Astrocyte of the spinal cord (primary cell): ENCODE results near the gene HOXB4.
A peak's percentile ranks its signal among the peaks of the same experiment; 100 is the strongest.

Experiments used
- DNase-seq: peaks from one replicate; pipeline ENCODE4 v3.0.0; 2011; ENCODE audit warnings: low read depth, low spot score
- H3K4me3 ChIP-seq: 2 replicates; pipeline ENCODE4 v1.5.1; 2011; ENCODE audit warnings: low read depth, mild to moderate bottlenecking, low read length, moderate library complexity
- in situ Hi-C: cut with HindIII; loops from 2 replicates; pipeline ENCODE4 v1.10.0; 2017; ENCODE audit warnings: low sequenced_read_pairs
- TF ChIP-seq, protein P1 (sequence below): IDR thresholded peaks from 2 replicates; pipeline ENCODE4 v1.5.1; 2012; ENCODE audit warnings: low read depth, mild to moderate bottlenecking, low read length, inconsistent platforms

The HOXB4 gene

DNA sequence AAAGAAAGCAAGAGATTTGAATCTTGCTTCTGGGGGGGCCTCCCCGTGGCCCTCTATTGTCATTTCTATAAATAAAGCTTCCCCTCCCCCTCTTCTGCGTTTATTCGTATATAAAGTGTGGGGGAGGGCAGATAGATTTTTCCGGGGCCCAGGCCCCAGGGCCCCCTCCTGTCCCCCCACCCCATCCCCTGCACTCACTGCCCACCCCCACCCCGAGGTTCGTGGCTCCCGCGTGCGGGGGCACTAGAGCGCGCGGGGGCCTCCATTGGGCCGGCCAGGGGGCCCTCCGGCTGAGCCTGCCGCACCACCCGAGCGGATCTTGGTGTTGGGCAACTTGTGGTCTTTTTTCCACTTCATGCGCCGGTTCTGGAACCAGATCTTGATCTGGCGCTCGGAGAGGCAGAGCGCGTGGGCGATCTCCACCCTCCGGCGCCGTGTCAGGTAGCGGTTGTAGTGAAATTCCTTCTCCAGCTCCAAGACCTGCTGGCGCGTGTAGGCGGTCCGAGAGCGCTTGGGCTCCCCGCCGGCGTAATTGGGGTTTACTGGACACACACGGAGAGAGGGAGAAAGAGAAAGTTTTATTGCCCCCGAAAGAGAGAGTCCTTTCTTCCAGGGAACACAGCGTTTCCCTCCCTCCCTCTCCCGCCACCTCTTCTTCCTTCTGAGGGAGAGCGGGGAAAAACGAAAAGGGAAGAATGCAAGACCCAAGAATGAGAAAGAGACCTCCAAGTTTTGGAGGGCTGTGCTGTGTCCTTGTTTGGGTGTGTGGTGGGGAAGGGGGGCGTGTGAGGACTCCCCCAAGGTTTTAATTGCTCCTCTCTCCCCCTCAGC lies 1.5 kb downstream of the HOXB4 start:
- in situ Hi-C loops = no loop called here
- TF ChIP-seq, protein P1, sequence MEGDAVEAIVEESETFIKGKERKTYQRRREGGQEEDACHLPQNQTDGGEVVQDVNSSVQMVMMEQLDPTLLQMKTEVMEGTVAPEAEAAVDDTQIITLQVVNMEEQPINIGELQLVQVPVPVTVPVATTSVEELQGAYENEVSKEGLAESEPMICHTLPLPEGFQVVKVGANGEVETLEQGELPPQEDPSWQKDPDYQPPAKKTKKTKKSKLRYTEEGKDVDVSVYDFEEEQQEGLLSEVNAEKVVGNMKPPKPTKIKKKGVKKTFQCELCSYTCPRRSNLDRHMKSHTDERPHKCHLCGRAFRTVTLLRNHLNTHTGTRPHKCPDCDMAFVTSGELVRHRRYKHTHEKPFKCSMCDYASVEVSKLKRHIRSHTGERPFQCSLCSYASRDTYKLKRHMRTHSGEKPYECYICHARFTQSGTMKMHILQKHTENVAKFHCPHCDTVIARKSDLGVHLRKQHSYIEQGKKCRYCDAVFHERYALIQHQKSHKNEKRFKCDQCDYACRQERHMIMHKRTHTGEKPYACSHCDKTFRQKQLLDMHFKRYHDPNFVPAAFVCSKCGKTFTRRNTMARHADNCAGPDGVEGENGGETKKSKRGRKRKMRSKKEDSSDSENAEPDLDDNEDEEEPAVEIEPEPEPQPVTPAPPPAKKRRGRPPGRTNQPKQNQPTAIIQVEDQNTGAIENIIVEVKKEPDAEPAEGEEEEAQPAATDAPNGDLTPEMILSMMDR = no peak
- peak overlapping the region; percentile 77 for H3K4me3 ChIP-seq
- DNase-seq = peak; percentile 68

DNA sequence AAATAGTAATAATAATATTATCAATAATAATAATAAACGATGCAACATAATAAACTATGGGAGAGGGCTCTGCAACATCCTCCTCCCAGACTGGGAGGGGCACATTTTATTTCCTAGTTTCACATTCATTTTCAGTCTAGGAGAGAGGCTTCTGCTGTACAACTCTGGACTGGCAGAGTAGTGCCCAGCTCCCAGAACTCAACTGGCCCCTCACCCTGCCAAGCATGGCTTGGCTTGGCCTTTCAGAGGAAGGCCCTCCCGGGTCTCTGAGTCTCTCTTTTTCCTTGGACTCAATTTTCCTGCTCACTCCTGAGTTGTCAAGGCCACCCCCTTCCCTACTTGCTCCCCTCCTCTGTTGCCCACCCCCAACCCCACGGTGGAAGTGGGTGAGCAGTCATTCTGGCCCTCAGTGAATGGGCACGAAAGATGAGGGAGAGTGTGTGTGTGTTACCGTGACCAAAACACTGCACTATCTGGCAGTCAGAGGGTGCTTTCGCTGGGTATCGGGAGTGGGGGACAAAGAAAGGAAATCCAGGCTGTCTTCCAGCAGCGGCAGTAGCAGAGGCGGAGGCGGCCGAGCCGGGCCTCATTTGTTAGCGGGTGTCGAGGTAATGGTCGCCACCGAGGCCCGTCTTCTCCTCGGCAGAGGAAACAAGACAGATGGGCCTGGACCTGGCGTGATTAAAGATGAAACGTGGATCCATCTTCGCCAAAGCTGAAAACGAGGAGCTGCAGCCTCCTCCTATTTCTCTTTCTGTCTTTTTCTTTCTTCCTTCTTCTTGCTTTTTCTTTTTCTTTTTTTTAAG lies 2.3 kb downstream of the HOXB4 start:
- in situ Hi-C loops = no loop called here
- peak overlapping the region; percentile 77 for H3K4me3 ChIP-seq
- TF ChIP-seq, protein P1 = no peak
- DNase-seq = peak; percentile 67

DNA sequence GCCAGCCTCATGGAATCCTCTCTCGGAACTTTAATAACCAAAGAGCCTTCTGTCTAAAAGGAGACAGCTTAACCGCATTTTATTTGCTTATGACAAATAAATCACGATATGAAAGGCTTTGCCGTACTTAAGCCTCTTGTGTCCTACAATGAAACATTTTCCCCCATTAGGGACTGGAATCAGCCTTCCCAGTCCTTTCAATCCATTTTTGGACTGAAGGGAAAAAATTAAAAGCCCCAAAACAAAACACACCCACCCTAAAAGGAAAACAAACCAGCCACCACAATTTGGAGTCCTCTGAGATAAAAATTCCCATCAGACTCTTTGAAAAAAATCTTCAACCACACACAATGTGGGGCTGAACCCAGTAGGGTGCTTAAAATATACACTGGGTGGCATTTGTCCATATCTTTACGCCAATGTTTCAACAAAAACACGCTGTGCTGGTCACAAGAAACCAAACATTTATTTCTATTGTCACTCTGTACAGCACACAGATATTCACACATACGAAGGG lies 3.0 kb downstream of the HOXB4 start:
- TF ChIP-seq, protein P1 = no peak
- DNase-seq = peak; percentile 89
- in situ Hi-C loops = no loop called here
- H3K4me3 ChIP-seq = peak overlapping the region; percentile 77

DNA sequence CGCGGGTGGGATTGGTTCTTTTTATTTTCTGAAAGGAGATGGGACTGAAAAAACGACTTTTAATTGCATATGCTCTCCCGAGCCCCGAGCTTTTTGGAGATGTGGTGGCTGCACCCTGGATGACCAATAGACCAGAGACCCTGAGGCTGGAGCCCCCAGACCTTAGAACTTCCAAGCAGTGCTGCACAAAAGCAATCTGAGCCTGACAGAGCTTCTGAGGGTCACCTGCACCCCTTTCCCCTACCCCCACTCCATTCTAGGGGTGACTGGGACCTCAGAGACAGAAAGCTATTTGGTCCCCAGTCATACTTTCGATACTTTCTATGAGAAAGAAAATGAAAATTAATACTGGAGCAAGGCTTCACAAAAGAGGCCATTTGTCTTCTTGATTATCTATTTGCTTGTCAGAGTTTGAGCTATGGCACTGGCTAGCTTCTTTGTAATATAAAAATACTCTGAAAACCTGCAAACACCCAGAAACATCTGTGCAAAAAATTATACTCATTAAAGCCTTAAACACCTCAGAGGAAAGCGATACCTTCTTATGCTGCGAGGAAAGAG lies 3.6 kb downstream of the HOXB4 start:
- in situ Hi-C loops = no loop called here
- peak overlapping the region; percentile 77 for H3K4me3 ChIP-seq
- TF ChIP-seq, protein P1 = no peak
- no peak for DNase-seq

DNA sequence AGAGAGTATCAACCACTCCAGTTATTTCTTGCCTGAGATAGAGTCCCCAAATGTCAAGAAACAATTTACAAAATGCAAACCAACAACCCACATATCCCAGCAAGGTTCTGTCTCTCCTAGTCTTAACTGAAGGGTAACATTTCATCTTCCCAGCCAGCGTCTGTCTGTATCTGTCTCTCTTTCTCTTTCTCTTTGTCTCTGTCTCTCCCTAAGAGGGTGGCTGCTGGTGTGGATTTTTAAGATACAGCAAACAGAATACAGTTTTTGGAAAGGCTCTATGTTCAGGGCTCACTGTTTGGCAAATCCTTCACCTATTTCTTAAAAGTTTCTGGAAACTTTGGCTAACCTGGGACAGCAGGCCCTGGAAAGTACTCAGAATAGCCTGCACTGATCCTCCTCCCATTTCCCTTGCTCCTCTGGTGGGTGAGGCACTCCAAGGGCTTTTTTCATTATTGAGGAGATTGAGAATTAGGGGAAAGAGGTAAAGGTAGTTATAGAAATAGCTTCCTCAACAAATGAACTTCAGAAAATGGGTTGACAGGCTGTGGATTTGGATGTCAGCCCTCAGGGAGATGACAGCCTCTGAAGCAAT lies 6.2 kb downstream of the HOXB4 start:
- in situ Hi-C loops = no loop called here
- peak overlapping the region; percentile 77 for H3K4me3 ChIP-seq

More for the DNA sequence above, 6.2 kb downstream of the HOXB4 start:
- TF ChIP-seq, protein P1 = no peak
- no peak for DNase-seq
